Neural cell (in vitro differentiated cells): ENCODE measurements around the gene COLGALT1. TPM values are rescaled to one million over a fixed set of nuclear protein-coding genes. Genes with fewer than 3 reads are reported as not detected.

ENCODE experiments used
- H2AFZ ChIP-seq: fragments of 200-600, 300-800 bp; sonication (generic), shearing (Covaris generic); 2 replicates; pipeline ENCODE4 v1.6.0; 2014; ENCODE audit warnings: low read depth, mild to moderate bottlenecking, antibody characterized with exemption, low read length, moderate library complexity
- H3F3A ChIP-seq: fragments of 200-600 bp; shearing (Covaris generic); 2 replicates; pipeline ENCODE4 v1.6.1; 2016; ENCODE audit warnings: mild to moderate bottlenecking, moderate library complexity, mixed read lengths, antibody characterized with exemption, low read length; ENCODE audit not compliant: insufficient read depth, poor library complexity, severe bottlenecking
- H3K27ac ChIP-seq: fragments of 200-600, 300-800 bp; sonication (generic), shearing (Covaris generic); 2 replicates; pipeline ENCODE4 v1.5.1; 2014; ENCODE audit warnings: mild to moderate bottlenecking, low read length, moderate library complexity
- H3K27me3 ChIP-seq: fragments of 300-800, 200-600 bp; sonication (generic), shearing (Covaris generic); 2 replicates; pipeline ENCODE4 v1.6.0; 2014; ENCODE audit warnings: mild to moderate bottlenecking, low read depth, low read length, moderate library complexity; ENCODE audit not compliant: insufficient read depth
- H3K36me3 ChIP-seq: fragments of 300-800, 200-600 bp; sonication (generic), shearing (Covaris generic); 2 replicates; pipeline ENCODE4 v1.5.1; 2014; ENCODE audit warnings: mild to moderate bottlenecking, antibody characterized with exemption, low read length, moderate library complexity; ENCODE audit not compliant: insufficient read depth
- H3K4me2 ChIP-seq: fragments of 300-800, 200-600 bp; sonication (generic), shearing (Covaris generic); 2 replicates; pipeline ENCODE4 v1.6.0; 2014; ENCODE audit warnings: mild to moderate bottlenecking, low read length
- H3K4me3 ChIP-seq: fragments of 300-800, 200-600 bp; sonication (generic), shearing (Covaris generic); 2 replicates; pipeline ENCODE4 v1.5.1; 2014; ENCODE audit warnings: mild to moderate bottlenecking, low read length, moderate library complexity
- H3K79me2 ChIP-seq: fragments of 200-600 bp; shearing (Covaris generic); replicated peaks from 2 replicates; pipeline ENCODE4 v1.6.0; 2014; ENCODE audit warnings: mild to moderate bottlenecking, low read length, moderate library complexity; ENCODE audit not compliant: insufficient read depth
- H3K9ac ChIP-seq: fragments of 300-800, 200-600 bp; sonication (generic), shearing (Covaris generic); 2 replicates; pipeline ENCODE4 v1.6.1; 2016; ENCODE audit warnings: mild to moderate bottlenecking, low read length, mixed read lengths
- H3K9me2 ChIP-seq: fragments of 200-600 bp; shearing (Covaris generic); 2 replicates; pipeline ENCODE4 v1.6.1; 2016; ENCODE audit warnings: mild to moderate bottlenecking, low read length, mixed read lengths; ENCODE audit not compliant: insufficient read depth
- H3K9me3 ChIP-seq: fragments of 200-600, 300-800 bp; sonication (generic), shearing (Covaris generic); 2 replicates; pipeline ENCODE4 v1.6.1; 2016; ENCODE audit warnings: mild to moderate bottlenecking, mixed run types, low read length, moderate library complexity, mixed read lengths
- H4K20me1 ChIP-seq: fragments of 200-600 bp; shearing (Covaris generic); 2 replicates; pipeline ENCODE4 v1.6.1; 2016; ENCODE audit warnings: mild to moderate bottlenecking, mixed run types; ENCODE audit not compliant: insufficient read depth
- EP300 ChIP-seq: fragments of 450-650 bp; conservative IDR thresholded peaks from 2 replicates; pipeline ENCODE4 v1.6.1; 2014; ENCODE audit warnings: antibody characterized with exemption, mild to moderate bottlenecking, moderate library complexity; ENCODE audit not compliant: poor library complexity, severe bottlenecking
- EZH2 ChIP-seq: fragments of 200-600, 300-800 bp; shearing (Covaris generic), sonication (generic); IDR thresholded peaks from 2 replicates; pipeline ENCODE4 v1.6.1; 2014; ENCODE audit warnings: antibody characterized with exemption, low read length, borderline replicate concordance, mild to moderate bottlenecking; ENCODE audit not compliant: insufficient read depth, poor library complexity, severe bottlenecking
- MXI1 ChIP-seq: fragments of 450-650 bp; conservative IDR thresholded peaks from 2 replicates; pipeline ENCODE4 v1.6.1; 2014; ENCODE audit warnings: antibody characterized with exemption, mild to moderate bottlenecking; ENCODE audit not compliant: poor library complexity, severe bottlenecking
- POLR2AphosphoS5 ChIP-seq: IDR thresholded peaks from 2 replicates; pipeline ENCODE4 v1.6.1; 2012
- RAD21 ChIP-seq: fragments of 450-650 bp; conservative IDR thresholded peaks from 2 replicates; pipeline ENCODE4 v1.6.1; 2014; ENCODE audit warnings: antibody characterized with exemption, mild to moderate bottlenecking, moderate library complexity
- REST ChIP-seq: IDR thresholded peaks from 2 replicates; pipeline ENCODE4 v1.6.1; 2012; ENCODE audit warnings: borderline replicate concordance
- SMC3 ChIP-seq: fragments of 450-650 bp; conservative IDR thresholded peaks from 2 replicates; pipeline ENCODE4 v1.6.1; 2014; ENCODE audit warnings: antibody characterized with exemption, mild to moderate bottlenecking, moderate library complexity; ENCODE audit not compliant: poor library complexity
- TAF1 ChIP-seq: IDR thresholded peaks from 2 replicates; pipeline ENCODE4 v1.6.1; 2012; ENCODE audit warnings: low read depth
- polyA plus RNA-seq: library from polyadenylated mRNA; depleted of rRNA; stranded (reverse); fragments of >200 nt; gene quantifications from 2 replicates; pipeline ENCODE4 v1.2.3, GENCODE V29; 2014
- TF ChIP-seq, protein P1 (sequence below): fragments of 450-650 bp; IDR thresholded peaks from 2 replicates; pipeline ENCODE4 v1.5.1; 2014; ENCODE audit warnings: antibody characterized with exemption, mild to moderate bottlenecking, moderate library complexity; ENCODE audit not compliant: poor library complexity, severe bottlenecking

Gene COLGALT1
- polyA plus RNA-seq, 1 donor from 2014 or later: 18.8 TPM

DNA sequence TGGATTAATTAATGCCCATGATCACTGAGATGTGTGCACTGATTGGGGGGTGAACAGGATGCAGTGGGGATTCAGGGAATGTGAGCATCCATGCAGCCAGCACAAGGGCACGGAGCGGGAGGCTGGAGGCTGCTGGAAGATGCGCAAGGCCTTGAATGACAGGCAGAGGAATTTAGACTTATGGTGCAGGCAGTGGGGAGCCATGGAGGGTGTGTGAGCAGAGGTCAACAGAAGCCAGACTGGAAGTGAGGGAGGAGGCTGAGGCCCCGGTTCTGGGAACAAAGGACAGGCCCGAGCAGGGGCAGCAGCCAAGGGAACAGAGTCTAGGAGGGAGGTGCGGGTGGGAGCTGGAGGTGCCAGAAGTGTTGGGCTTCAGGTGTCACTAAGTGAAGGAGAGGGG lies 7.3 kb upstream of the COLGALT1 start:
- no peaks in the 10 kb centered on the region for H3K27me3 ChIP-seq
- TF ChIP-seq SMC3 (no peak), TAF1 (no peak), POLR2AphosphoS5 (no peak), RAD21 (no peak), REST (no peak), MXI1 (no peak), EZH2 (no peak), EP300 (no peak)
- TF ChIP-seq, protein P1, sequence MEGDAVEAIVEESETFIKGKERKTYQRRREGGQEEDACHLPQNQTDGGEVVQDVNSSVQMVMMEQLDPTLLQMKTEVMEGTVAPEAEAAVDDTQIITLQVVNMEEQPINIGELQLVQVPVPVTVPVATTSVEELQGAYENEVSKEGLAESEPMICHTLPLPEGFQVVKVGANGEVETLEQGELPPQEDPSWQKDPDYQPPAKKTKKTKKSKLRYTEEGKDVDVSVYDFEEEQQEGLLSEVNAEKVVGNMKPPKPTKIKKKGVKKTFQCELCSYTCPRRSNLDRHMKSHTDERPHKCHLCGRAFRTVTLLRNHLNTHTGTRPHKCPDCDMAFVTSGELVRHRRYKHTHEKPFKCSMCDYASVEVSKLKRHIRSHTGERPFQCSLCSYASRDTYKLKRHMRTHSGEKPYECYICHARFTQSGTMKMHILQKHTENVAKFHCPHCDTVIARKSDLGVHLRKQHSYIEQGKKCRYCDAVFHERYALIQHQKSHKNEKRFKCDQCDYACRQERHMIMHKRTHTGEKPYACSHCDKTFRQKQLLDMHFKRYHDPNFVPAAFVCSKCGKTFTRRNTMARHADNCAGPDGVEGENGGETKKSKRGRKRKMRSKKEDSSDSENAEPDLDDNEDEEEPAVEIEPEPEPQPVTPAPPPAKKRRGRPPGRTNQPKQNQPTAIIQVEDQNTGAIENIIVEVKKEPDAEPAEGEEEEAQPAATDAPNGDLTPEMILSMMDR: no peak
- H3K9me2 ChIP-seq: no peaks in the 10 kb centered on the region
- H3K36me3 ChIP-seq: no peaks in the 10 kb centered on the region
- H3K9ac ChIP-seq: no peak overlapping the region
- H3K4me3 ChIP-seq: no peak overlapping the region
- H3K9me3 ChIP-seq: no peaks in the 10 kb centered on the region
- no peak overlapping the region for H3K4me2 ChIP-seq
- H3K27ac ChIP-seq: no peak overlapping the region
- no peaks in the 10 kb centered on the region for H3K79me2 ChIP-seq
- H2AFZ ChIP-seq: no peak overlapping the region
- no peaks in the 10 kb centered on the region for H3F3A ChIP-seq
- H4K20me1 ChIP-seq: no peaks in the 10 kb centered on the region

DNA sequence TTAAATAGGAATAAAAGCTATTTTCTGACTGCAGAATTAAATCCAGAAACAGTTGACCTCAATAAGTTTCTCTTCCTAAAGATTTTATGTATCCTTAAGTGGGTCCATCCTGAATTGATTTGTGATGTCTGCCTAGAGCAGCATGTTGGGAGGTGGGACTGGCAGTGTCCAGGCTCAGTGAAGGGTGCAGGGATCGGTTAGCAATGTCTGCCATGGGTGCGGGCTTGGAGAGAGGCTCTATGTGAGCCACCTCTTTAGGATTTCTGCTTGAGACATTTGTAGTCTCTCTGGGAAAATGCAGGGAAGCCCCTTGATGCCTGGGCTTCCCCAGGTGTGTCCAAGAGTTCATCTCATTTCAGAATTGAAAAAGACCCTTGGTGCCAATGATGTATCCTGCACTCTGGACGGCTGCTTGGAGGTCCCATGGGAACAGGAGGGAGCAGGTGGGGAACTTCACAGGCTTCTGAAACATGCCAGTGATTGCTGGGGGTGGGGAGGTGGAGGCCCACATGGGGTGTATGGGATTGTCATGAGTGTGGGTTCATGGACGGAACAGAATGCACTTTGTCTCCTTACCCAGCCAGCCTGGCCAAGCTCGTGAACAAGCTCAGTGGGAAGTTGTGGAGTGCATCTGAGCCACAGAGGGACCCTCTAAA lies 6.2 kb upstream of the COLGALT1 start:
- TF ChIP-seq REST: no peak
- no peak for TF ChIP-seq SMC3
- TF ChIP-seq MXI1: no peak
- no peak for TF ChIP-seq RAD21
- TF ChIP-seq, protein P1: no peak
- TF ChIP-seq POLR2AphosphoS5: no peak
- no peak for TF ChIP-seq EP300
- TF ChIP-seq TAF1: no peak
- TF ChIP-seq EZH2: no peak
- no peak overlapping the region for H3K9ac ChIP-seq
- no peak overlapping the region for H3K27ac ChIP-seq
- no peaks in the 10 kb centered on the region for H3F3A ChIP-seq
- H3K9me3 ChIP-seq: no peaks in the 10 kb centered on the region
- H3K79me2 ChIP-seq: no peaks in the 10 kb centered on the region
- no peaks in the 10 kb centered on the region for H3K36me3 ChIP-seq
- H3K9me2 ChIP-seq: no peaks in the 10 kb centered on the region
- no peak overlapping the region for H3K4me2 ChIP-seq
- no peaks in the 10 kb centered on the region for H3K27me3 ChIP-seq
- H4K20me1 ChIP-seq: no peaks in the 10 kb centered on the region
- no peak overlapping the region for H3K4me3 ChIP-seq
- no peak overlapping the region for H2AFZ ChIP-seq
